Mesendoderm (in vitro differentiated cells): ENCODE measurements around the gene ZNF226.
"Not testable (repeated sequence)": the region's sequence is repeated elsewhere in the genome, so short reads cannot be mapped to it uniquely, and the experiment has no call there.

Source experiments
- DNase-seq: peaks from one replicate; pipeline ENCODE4 v3.0.0; 2013
- H2AK5ac ChIP-seq: 2 replicates; pipeline ENCODE4 v1.6.1; 2013; ENCODE audit warnings: low read length, inconsistent platforms
- H2BK120ac ChIP-seq: 2 replicates; pipeline ENCODE4 v1.6.1; 2013; ENCODE audit warnings: low read depth, mild to moderate bottlenecking, low read length, moderate library complexity, mixed read lengths
- H2BK15ac ChIP-seq: replicated peaks from 2 replicates; pipeline ENCODE4 v1.6.1; 2013; ENCODE audit warnings: low read depth, mild to moderate bottlenecking, moderate library complexity
- H2BK5ac ChIP-seq: 2 replicates; pipeline ENCODE4 v1.6.1; 2013; ENCODE audit warnings: low read length, inconsistent platforms
- H3K18ac ChIP-seq: 2 replicates; pipeline ENCODE4 v1.6.1; 2013; ENCODE audit warnings: mild to moderate bottlenecking, low read length, mixed read lengths
- H3K23ac ChIP-seq: one replicate; pipeline ENCODE4 v1.6.1; 2013; ENCODE audit warnings: low read length
- H3K27ac ChIP-seq: 2 replicates; pipeline ENCODE4 v1.5.1; 2013; ENCODE audit warnings: low read depth, mild to moderate bottlenecking, inconsistent platforms, low read length, moderate library complexity
- H3K27me3 ChIP-seq: 2 replicates; pipeline ENCODE4 v1.6.1; 2013; ENCODE audit warnings: low read length, control low read depth, mild to moderate bottlenecking, inconsistent platforms; ENCODE audit not compliant: insufficient read depth, poor library complexity
- H3K36me3 ChIP-seq: 2 replicates; pipeline ENCODE4 v1.6.1; 2013; ENCODE audit warnings: low read length, inconsistent platforms; ENCODE audit not compliant: control insufficient read depth, insufficient read depth
- H3K4ac ChIP-seq: one replicate; pipeline ENCODE4 v1.6.1; 2013; ENCODE audit warnings: low read depth, mild to moderate bottlenecking, low read length, moderate library complexity
- H3K4me1 ChIP-seq: 2 replicates; pipeline ENCODE4 v1.6.1; 2013; ENCODE audit warnings: low read depth, low read length, inconsistent platforms; ENCODE audit not compliant: control insufficient read depth
- H3K4me2 ChIP-seq: 2 replicates; pipeline ENCODE4 v1.6.1; 2013; ENCODE audit warnings: low read length
- H3K4me3 ChIP-seq: 2 replicates; pipeline ENCODE4 v1.5.1; 2013; ENCODE audit warnings: mild to moderate bottlenecking, low read length
- H3K56ac ChIP-seq: one replicate; pipeline ENCODE4 v1.6.1; 2013; ENCODE audit warnings: low read length
- H3K79me1 ChIP-seq: 2 replicates; pipeline ENCODE4 v1.6.1; 2013; ENCODE audit warnings: low read length, inconsistent platforms
- H3K79me2 ChIP-seq: 2 replicates; pipeline ENCODE4 v1.6.1; 2013; ENCODE audit warnings: mild to moderate bottlenecking, low read length; ENCODE audit not compliant: control insufficient read depth, insufficient read depth
- H3K9ac ChIP-seq: 2 replicates; pipeline ENCODE4 v1.6.1; 2013; ENCODE audit warnings: low read length, inconsistent platforms
- H4K5ac ChIP-seq: one replicate; pipeline ENCODE4 v1.6.1; 2013; ENCODE audit warnings: low read length
- H4K8ac ChIP-seq: one replicate; pipeline ENCODE4 v1.6.1; 2013; ENCODE audit warnings: low read depth, mild to moderate bottlenecking, control low read depth, low read length, moderate library complexity
- WGBS: extraction: QIAGEN DNeasy Blood & Tissue Kit; methylation state at CpG from one replicate; pipeline ENCODE4 v1.1.7; 2013; ENCODE audit warnings: low lambda C conversion rate, missing lambda C conversion rate; ENCODE audit not compliant: insufficient coverage; ENCODE audit errors: extremely low coverage; 5-methylcytosine and 5-hydroxymethylcytosine counted together

ZNF226 gene

GRCh38 chr19:44202470-44202869, 37.6 kb downstream of the ZNF226 start:
- no peak overlapping the region for H2BK120ac ChIP-seq
- no peak overlapping the region for H4K8ac ChIP-seq
- no peak overlapping the region for H2BK5ac ChIP-seq
- H3K4ac ChIP-seq, result no peak overlapping the region
- H3K79me1 ChIP-seq, result no peaks in the 10 kb centered on the region
- H3K27ac ChIP-seq, result no peak overlapping the region
- no peak overlapping the region for H2AK5ac ChIP-seq
- H3K23ac ChIP-seq, result no peak overlapping the region
- no peak overlapping the region for H4K5ac ChIP-seq
- no peak overlapping the region for H3K9ac ChIP-seq
- H3K79me2 ChIP-seq, result no peaks in the 10 kb centered on the region
- H3K18ac ChIP-seq, result no peak overlapping the region
- no peaks in the 10 kb centered on the region for H3K36me3 ChIP-seq
- H3K4me3 ChIP-seq, result no peak overlapping the region
- H3K27me3 ChIP-seq, result no peaks in the 10 kb centered on the region
- no peak overlapping the region for H3K56ac ChIP-seq
- WGBS, result no CpG with 5 or more reads among the region's 1 CpG
- no peaks in the 10 kb centered on the region for H3K4me1 ChIP-seq
- no peak for DNase-seq
- no peak overlapping the region for H2BK15ac ChIP-seq
- no peak overlapping the region for H3K4me2 ChIP-seq

GRCh38 chr19:44202974-44203373, 38.1 kb downstream of the ZNF226 start:
- no peak overlapping the region for H2BK15ac ChIP-seq
- H3K4me3 ChIP-seq, result no peak overlapping the region
- no peak overlapping the region for H3K9ac ChIP-seq
- no peaks in the 10 kb centered on the region for H3K79me1 ChIP-seq
- H3K79me2 ChIP-seq, result no peaks in the 10 kb centered on the region
- H3K23ac ChIP-seq, result no peak overlapping the region
- H3K27ac ChIP-seq, result no peak overlapping the region
- no peak overlapping the region for H3K4me2 ChIP-seq
- no peaks in the 10 kb centered on the region for H3K4me1 ChIP-seq
- no peak overlapping the region for H3K56ac ChIP-seq
- no peaks in the 10 kb centered on the region for H3K27me3 ChIP-seq
- no peak overlapping the region for H2AK5ac ChIP-seq
- no CpG with 5 or more reads among the region's 2 CpGs for WGBS
- no peak overlapping the region for H3K18ac ChIP-seq
- H4K5ac ChIP-seq, result no peak overlapping the region
- DNase-seq, result no peak
- no peak overlapping the region for H2BK120ac ChIP-seq
- no peak overlapping the region for H3K4ac ChIP-seq
- H4K8ac ChIP-seq, result no peak overlapping the region
- H3K36me3 ChIP-seq, result no peaks in the 10 kb centered on the region
- H2BK5ac ChIP-seq, result no peak overlapping the region

- not testable (repeated sequence) for H3K4me1 ChIP-seq, H4K5ac ChIP-seq, H3K56ac ChIP-seq, H3K27me3 ChIP-seq, H2BK15ac ChIP-seq, H2BK5ac ChIP-seq, H3K27ac ChIP-seq, H3K23ac ChIP-seq, H2BK120ac ChIP-seq, H2AK5ac ChIP-seq, H3K9ac ChIP-seq, H3K36me3 ChIP-seq, H3K18ac ChIP-seq, H3K4me3 ChIP-seq, H3K79me1 ChIP-seq, H3K4ac ChIP-seq, DNase-seq, H3K4me2 ChIP-seq, H4K8ac ChIP-seq, H3K79me2 ChIP-seq
- WGBS, result no CpG with 5 or more reads among the region's 31 CpGs
These were observed 39.0 kb downstream of the ZNF226 start for GRCh38 chr19:44203877-44204276.

GRCh38 chr19:44204772-44205171, 39.9 kb downstream of the ZNF226 start:
- H3K79me1 ChIP-seq, result no peaks in the 10 kb centered on the region
- H3K79me2 ChIP-seq, result no peaks in the 10 kb centered on the region
- no peaks in the 10 kb centered on the region for H3K27me3 ChIP-seq
- H3K36me3 ChIP-seq, result no peaks in the 10 kb centered on the region
- no peak overlapping the region for H3K27ac ChIP-seq
- H4K5ac ChIP-seq, result no peak overlapping the region
- no peak overlapping the region for H3K4me2 ChIP-seq
- H4K8ac ChIP-seq, result no peak overlapping the region
- no peak overlapping the region for H3K9ac ChIP-seq
- H2BK5ac ChIP-seq, result no peak overlapping the region
- no peak overlapping the region for H3K56ac ChIP-seq
- no peak for DNase-seq
- no peak overlapping the region for H3K18ac ChIP-seq
- no peak overlapping the region for H3K4ac ChIP-seq
- H2AK5ac ChIP-seq, result no peak overlapping the region
- no peak overlapping the region for H3K23ac ChIP-seq
- H2BK15ac ChIP-seq, result no peak overlapping the region
- whole genome bisulfite sequencing, result no CpG with 5 or more reads among the region's 2 CpGs
- no peaks in the 10 kb centered on the region for H3K4me1 ChIP-seq
- no peak overlapping the region for H2BK120ac ChIP-seq
- no peak overlapping the region for H3K4me3 ChIP-seq

GRCh38 chr19:44207126-44207803, 42.4 kb downstream of the ZNF226 start:
- Histone ChIP-seq H3K27ac (peak overlapping the region; percentile 13), H3K23ac (no peak overlapping the region), H3K79me2 (no peaks in the 10 kb centered on the region), H3K79me1 (no peaks in the 10 kb centered on the region), H3K36me3 (no peaks in the 10 kb centered on the region), H2BK15ac (no peak overlapping the region), H2AK5ac (no peak overlapping the region), H2BK5ac (no peak overlapping the region), H4K5ac (peak overlapping the region; percentile 86), H4K8ac (peak overlapping the region; percentile 86), H3K4me3 (peak overlapping the region; percentile 52), H3K18ac (peak overlapping the region; percentile 54), H3K56ac (peak overlapping the region; percentile 81), H3K9ac (peak overlapping the region; percentile 69), H3K27me3 (no peaks in the 10 kb centered on the region), H3K4me1 (no peaks in the 10 kb centered on the region), H3K4me2 (peak overlapping the region; percentile 63), H2BK120ac (no peak overlapping the region), H3K4ac (no peak overlapping the region)
- no CpG with 5 or more reads among the region's 26 CpGs for WGBS
- peak; percentile 97 for DNase-seq
